Neural cell (in vitro differentiated cells): Measurements from ENCODE around the gene HECA. TPM values are rescaled to one million over a fixed set of nuclear protein-coding genes. Genes with fewer than 3 reads are reported as not detected.

Experiments
- H2AFZ ChIP-seq: fragments of 200-600, 300-800 bp; sonication (generic), shearing (Covaris generic); 2 replicates; pipeline ENCODE4 v1.6.0; 2014; ENCODE audit warnings: low read depth, mild to moderate bottlenecking, antibody characterized with exemption, low read length, moderate library complexity
- H3F3A ChIP-seq: fragments of 200-600 bp; shearing (Covaris generic); 2 replicates; pipeline ENCODE4 v1.6.1; 2016; ENCODE audit warnings: mild to moderate bottlenecking, moderate library complexity, mixed read lengths, antibody characterized with exemption, low read length; ENCODE audit not compliant: insufficient read depth, poor library complexity, severe bottlenecking
- H3K27ac ChIP-seq: fragments of 200-600, 300-800 bp; sonication (generic), shearing (Covaris generic); 2 replicates; pipeline ENCODE4 v1.5.1; 2014; ENCODE audit warnings: mild to moderate bottlenecking, low read length, moderate library complexity
- H3K27me3 ChIP-seq: fragments of 300-800, 200-600 bp; sonication (generic), shearing (Covaris generic); 2 replicates; pipeline ENCODE4 v1.6.0; 2014; ENCODE audit warnings: mild to moderate bottlenecking, low read depth, low read length, moderate library complexity; ENCODE audit not compliant: insufficient read depth
- H3K36me3 ChIP-seq: fragments of 300-800, 200-600 bp; sonication (generic), shearing (Covaris generic); 2 replicates; pipeline ENCODE4 v1.5.1; 2014; ENCODE audit warnings: mild to moderate bottlenecking, antibody characterized with exemption, low read length, moderate library complexity; ENCODE audit not compliant: insufficient read depth
- H3K4me2 ChIP-seq: fragments of 300-800, 200-600 bp; sonication (generic), shearing (Covaris generic); 2 replicates; pipeline ENCODE4 v1.6.0; 2014; ENCODE audit warnings: mild to moderate bottlenecking, low read length
- H3K4me3 ChIP-seq: fragments of 300-800, 200-600 bp; sonication (generic), shearing (Covaris generic); 2 replicates; pipeline ENCODE4 v1.5.1; 2014; ENCODE audit warnings: mild to moderate bottlenecking, low read length, moderate library complexity
- H3K79me2 ChIP-seq: fragments of 200-600 bp; shearing (Covaris generic); replicated peaks from 2 replicates; pipeline ENCODE4 v1.6.0; 2014; ENCODE audit warnings: mild to moderate bottlenecking, low read length, moderate library complexity; ENCODE audit not compliant: insufficient read depth
- H3K9ac ChIP-seq: fragments of 300-800, 200-600 bp; sonication (generic), shearing (Covaris generic); 2 replicates; pipeline ENCODE4 v1.6.1; 2016; ENCODE audit warnings: mild to moderate bottlenecking, low read length, mixed read lengths
- H3K9me2 ChIP-seq: fragments of 200-600 bp; shearing (Covaris generic); 2 replicates; pipeline ENCODE4 v1.6.1; 2016; ENCODE audit warnings: mild to moderate bottlenecking, low read length, mixed read lengths; ENCODE audit not compliant: insufficient read depth
- H3K9me3 ChIP-seq: fragments of 200-600, 300-800 bp; sonication (generic), shearing (Covaris generic); 2 replicates; pipeline ENCODE4 v1.6.1; 2016; ENCODE audit warnings: mild to moderate bottlenecking, mixed run types, low read length, moderate library complexity, mixed read lengths
- H4K20me1 ChIP-seq: fragments of 200-600 bp; shearing (Covaris generic); 2 replicates; pipeline ENCODE4 v1.6.1; 2016; ENCODE audit warnings: mild to moderate bottlenecking, mixed run types; ENCODE audit not compliant: insufficient read depth
- CTCF ChIP-seq: fragments of 450-650 bp; IDR thresholded peaks from 2 replicates; pipeline ENCODE4 v1.5.1; 2014; ENCODE audit warnings: antibody characterized with exemption, mild to moderate bottlenecking, moderate library complexity; ENCODE audit not compliant: poor library complexity, severe bottlenecking
- EP300 ChIP-seq: fragments of 450-650 bp; conservative IDR thresholded peaks from 2 replicates; pipeline ENCODE4 v1.6.1; 2014; ENCODE audit warnings: antibody characterized with exemption, mild to moderate bottlenecking, moderate library complexity; ENCODE audit not compliant: poor library complexity, severe bottlenecking
- EZH2 ChIP-seq: fragments of 200-600, 300-800 bp; shearing (Covaris generic), sonication (generic); IDR thresholded peaks from 2 replicates; pipeline ENCODE4 v1.6.1; 2014; ENCODE audit warnings: antibody characterized with exemption, low read length, borderline replicate concordance, mild to moderate bottlenecking; ENCODE audit not compliant: insufficient read depth, poor library complexity, severe bottlenecking
- MXI1 ChIP-seq: fragments of 450-650 bp; conservative IDR thresholded peaks from 2 replicates; pipeline ENCODE4 v1.6.1; 2014; ENCODE audit warnings: antibody characterized with exemption, mild to moderate bottlenecking; ENCODE audit not compliant: poor library complexity, severe bottlenecking
- POLR2AphosphoS5 ChIP-seq: IDR thresholded peaks from 2 replicates; pipeline ENCODE4 v1.6.1; 2012
- RAD21 ChIP-seq: fragments of 450-650 bp; conservative IDR thresholded peaks from 2 replicates; pipeline ENCODE4 v1.6.1; 2014; ENCODE audit warnings: antibody characterized with exemption, mild to moderate bottlenecking, moderate library complexity
- REST ChIP-seq: IDR thresholded peaks from 2 replicates; pipeline ENCODE4 v1.6.1; 2012; ENCODE audit warnings: borderline replicate concordance
- SMC3 ChIP-seq: fragments of 450-650 bp; conservative IDR thresholded peaks from 2 replicates; pipeline ENCODE4 v1.6.1; 2014; ENCODE audit warnings: antibody characterized with exemption, mild to moderate bottlenecking, moderate library complexity; ENCODE audit not compliant: poor library complexity
- TAF1 ChIP-seq: IDR thresholded peaks from 2 replicates; pipeline ENCODE4 v1.6.1; 2012; ENCODE audit warnings: low read depth
- polyA plus RNA-seq: library from polyadenylated mRNA; depleted of rRNA; stranded (reverse); fragments of >200 nt; gene quantifications from 2 replicates; pipeline ENCODE4 v1.2.3, GENCODE V29; 2014

The HECA gene
- polyA plus RNA-seq, 1 donor from 2014 or later, result 20.2 TPM

- no peaks in the 10 kb centered on the region for H3K79me2 ChIP-seq
- no peaks in the 10 kb centered on the region for H3F3A ChIP-seq
- no peaks in the 10 kb centered on the region for H3K27me3 ChIP-seq
- H4K20me1 ChIP-seq, result no peaks in the 10 kb centered on the region
- H3K9me3 ChIP-seq, result no peaks in the 10 kb centered on the region
- no peak overlapping the region for H3K4me3 ChIP-seq
- H3K9me2 ChIP-seq, result no peaks in the 10 kb centered on the region
- H3K27ac ChIP-seq, result no peak overlapping the region
- H3K36me3 ChIP-seq, result no peaks in the 10 kb centered on the region
- H3K9ac ChIP-seq, result no peak overlapping the region
- H2AFZ ChIP-seq, result no peak overlapping the region
- H3K4me2 ChIP-seq, result no peak overlapping the region
- no peak for TF ChIP-seq SMC3
- TF ChIP-seq MXI1, result no peak
- TF ChIP-seq EP300, result no peak
- no peak for TF ChIP-seq CTCF
- TF ChIP-seq POLR2AphosphoS5, result no peak
- no peak for TF ChIP-seq TAF1
- no peak for TF ChIP-seq REST
- no peak for TF ChIP-seq RAD21
- TF ChIP-seq EZH2, result no peak
Observed at GRCh38 chr6:139124887-139125672, 9.8 kb upstream of the HECA start.

GRCh38 chr6:139126255-139126654, 8.6 kb upstream of the HECA start:
- no peak overlapping the region for H3K9ac ChIP-seq
- H3K27me3 ChIP-seq, result no peaks in the 10 kb centered on the region
- no peaks in the 10 kb centered on the region for H3K79me2 ChIP-seq
- no peaks in the 10 kb centered on the region for H3F3A ChIP-seq
- no peak overlapping the region for H3K27ac ChIP-seq
- H3K4me2 ChIP-seq, result no peak overlapping the region
- no peak overlapping the region for H3K4me3 ChIP-seq
- no peaks in the 10 kb centered on the region for H4K20me1 ChIP-seq
- no peak overlapping the region for H2AFZ ChIP-seq
- H3K9me2 ChIP-seq, result no peaks in the 10 kb centered on the region
- TF ChIP-seq POLR2AphosphoS5 (no peak), REST (no peak), TAF1 (no peak), MXI1 (no peak), RAD21 (no peak), SMC3 (no peak), CTCF (no peak), EP300 (no peak), EZH2 (no peak)
- H3K36me3 ChIP-seq, result no peaks in the 10 kb centered on the region
- H3K9me3 ChIP-seq, result no peaks in the 10 kb centered on the region
